Keratinocyte (primary cell): ENCODE results near the gene PHF5A. TPM values are rescaled to one million over a fixed set of nuclear protein-coding genes. Genes with fewer than 3 reads are reported as not detected.

ENCODE experiments used
- DNase-seq: peaks from one replicate; pipeline ENCODE4 v3.0.0-alpha.2; 2011; ENCODE audit warnings: low read depth, missing footprints, low spot score
- FAIRE-seq: peaks from 2 replicates; lab custom pipeline; 2011; peaks lifted over from hg19 to GRCh38; lab: Jason Lieb, UNC
- H2AFZ ChIP-seq: 2 replicates; pipeline ENCODE4 v1.6.0; 2012; ENCODE audit warnings: low read length, control low read depth, inconsistent platforms; ENCODE audit not compliant: control insufficient read depth
- H3K27ac ChIP-seq: 2 replicates; pipeline ENCODE4 v1.5.1; 2011; ENCODE audit warnings: low read length; ENCODE audit not compliant: control insufficient read depth, insufficient read depth
- H3K27me3 ChIP-seq: 3 replicates; pipeline ENCODE4 v1.6.0; 2011; ENCODE audit warnings: low read length; ENCODE audit not compliant: control insufficient read depth, insufficient read depth; ENCODE audit errors: extremely low read depth
- H3K36me3 ChIP-seq, 2 experiments: 2 replicates in 1 of 2; 3 replicates in 1 of 2; pipeline ENCODE4 v1.5.1; 2011; ENCODE audit warnings: low read length in 2 of 2, mild to moderate bottlenecking in 1 of 2; ENCODE audit not compliant: control insufficient read depth in 2 of 2, insufficient read depth in 2 of 2; ENCODE audit errors: extremely low read depth in 1 of 2
- H3K4me1 ChIP-seq: 3 replicates; pipeline ENCODE4 v1.5.1; 2011; ENCODE audit warnings: low read length; ENCODE audit not compliant: control insufficient read depth, insufficient read depth; ENCODE audit errors: extremely low read depth
- H3K4me2 ChIP-seq: 3 replicates; pipeline ENCODE4 v1.6.0; 2011; ENCODE audit warnings: low read depth, low read length; ENCODE audit not compliant: control insufficient read depth, insufficient read depth; ENCODE audit errors: extremely low read depth
- H3K4me3 ChIP-seq, 3 experiments: fragments of 200-600 bp in 1 of 3; sonication (generic) in 1 of 3; 2 replicates in 2 of 3; 3 replicates in 1 of 3; pipeline ENCODE4 v1.5.1; 2011 to 2016; ENCODE audit warnings: low read length in 3 of 3, mild to moderate bottlenecking in 3 of 3, control low read depth in 2 of 3, inconsistent platforms in 1 of 3, low read depth in 1 of 3, mixed read lengths in 1 of 3, mixed run types in 1 of 3, moderate library complexity in 1 of 3; ENCODE audit not compliant: control insufficient read depth in 2 of 3, insufficient read depth in 2 of 3; ENCODE audit errors: extremely low read depth in 1 of 3
- H3K79me2 ChIP-seq: 2 replicates; pipeline ENCODE4 v1.6.0; 2012; ENCODE audit warnings: low read length; ENCODE audit not compliant: control insufficient read depth, insufficient read depth
- H3K9ac ChIP-seq: 3 replicates; pipeline ENCODE4 v1.6.0; 2011; ENCODE audit warnings: low read length; ENCODE audit not compliant: control insufficient read depth, insufficient read depth; ENCODE audit errors: extremely low read depth
- H3K9me1 ChIP-seq: 3 replicates; pipeline ENCODE4 v1.6.0; 2011; ENCODE audit warnings: low read length; ENCODE audit not compliant: control insufficient read depth, insufficient read depth; ENCODE audit errors: extremely low read depth
- H3K9me3 ChIP-seq: 2 replicates; pipeline ENCODE4 v1.5.1; 2012; ENCODE audit warnings: low read depth, low read length; ENCODE audit not compliant: control insufficient read depth
- H4K20me1 ChIP-seq: 3 replicates; pipeline ENCODE4 v1.6.0; 2011; ENCODE audit warnings: low read length; ENCODE audit not compliant: control insufficient read depth, insufficient read depth; ENCODE audit errors: extremely low read depth
- EZH2 ChIP-seq: IDR thresholded peaks from one replicate; pipeline ENCODE4 v1.6.1; 2012; ENCODE audit warnings: inconsistent platforms, mild to moderate bottlenecking, low read length, moderate library complexity
- dilution Hi-C: fragments of 300-500 bp; cut with MboI; formaldehyde crosslinking; loops from one replicate; pipeline ENCODE4 v1.7.0; 2020; ENCODE audit warnings: low sequenced_read_pairs; ENCODE audit not compliant: extremely low pct_ligation_motif_present
- polyA plus RNA-seq, 5 experiments: library from polyadenylated mRNA; depleted of rRNA in 3 of 5; stranded (reverse) in 3 of 5; stranded (forward) in 1 of 5; unstranded in 1 of 5; fragments of >200 nt; gene quantifications; 1 replicate in 1 of 5; 2 replicates in 3 of 5; 3 replicates in 1 of 5; pipeline versions ENCODE4 v1.2.1 to v1.2.3, GENCODE V29; 2011 to 2012; ENCODE audit warnings: missing spikeins in 2 of 5, low read depth in 1 of 5, low replicate concordance in 1 of 5
- TF ChIP-seq, protein P1 (sequence below), 3 experiments: IDR thresholded peaks in 1 of 3; conservative IDR thresholded peaks in 1 of 3; optimal IDR thresholded peaks in 1 of 3; 2 replicates in 2 of 3; 3 replicates in 1 of 3; pipeline versions ENCODE3 to v1.5.1; 2011; ENCODE audit warnings: low read length in 3 of 3, mild to moderate bottlenecking in 3 of 3, moderate library complexity in 2 of 3, control low read depth in 1 of 3, inconsistent platforms in 1 of 3; ENCODE audit not compliant: insufficient read depth in 2 of 3; ENCODE audit errors: extremely low read depth in 1 of 3

The PHF5A gene
- polyA plus RNA-seq, 1 donor (not counting 4 experiments of a cell fraction or from before 2014, with no cell fraction given) = 77.7 TPM

DNA sequence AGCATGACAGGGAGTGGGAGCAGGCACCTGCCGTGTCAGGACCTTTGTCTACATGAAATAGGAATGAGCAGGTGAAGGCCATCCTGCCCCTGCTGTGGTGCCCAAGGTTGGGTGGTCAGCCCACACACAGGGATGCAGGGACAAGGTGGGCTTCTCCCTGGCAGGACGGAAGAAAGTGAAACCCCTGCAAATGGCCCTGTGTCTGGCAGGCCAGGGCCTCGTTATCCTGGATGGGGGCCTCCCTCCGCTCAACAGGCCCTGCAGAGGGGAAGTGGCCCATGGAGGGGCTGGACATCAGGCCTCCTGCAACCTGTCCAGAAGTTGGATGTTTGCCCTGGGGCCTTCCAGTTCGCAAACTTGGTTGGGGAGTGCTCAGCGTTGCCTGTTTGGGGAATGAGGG is 36.8 kb downstream of the PHF5A start:
- no peaks in the 10 kb centered on the region for H3K9me3 ChIP-seq
- peaks cover 25% of the 10 kb centered on the region for H3K79me2 ChIP-seq
- peaks cover 24 to 25% of the 10 kb centered on the region in 2 experiments for H3K36me3 ChIP-seq
- no peaks in the 10 kb centered on the region for H3K4me1 ChIP-seq
- H2AFZ ChIP-seq = no peak overlapping the region
- H3K27ac ChIP-seq = no peak overlapping the region
- dilution Hi-C loops = no loop called here
- no peaks in the 10 kb centered on the region for H3K27me3 ChIP-seq
- no peak overlapping the region for H3K9ac ChIP-seq
- no peak for DNase-seq
- no peak overlapping the region for H3K4me3 ChIP-seq
- H3K4me2 ChIP-seq = no peak overlapping the region
- H4K20me1 ChIP-seq = peaks cover 3% of the 10 kb centered on the region
- H3K9me1 ChIP-seq = no peaks in the 10 kb centered on the region
- no peak for FAIRE-seq
- TF ChIP-seq EZH2 = no peak
- TF ChIP-seq, protein P1, sequence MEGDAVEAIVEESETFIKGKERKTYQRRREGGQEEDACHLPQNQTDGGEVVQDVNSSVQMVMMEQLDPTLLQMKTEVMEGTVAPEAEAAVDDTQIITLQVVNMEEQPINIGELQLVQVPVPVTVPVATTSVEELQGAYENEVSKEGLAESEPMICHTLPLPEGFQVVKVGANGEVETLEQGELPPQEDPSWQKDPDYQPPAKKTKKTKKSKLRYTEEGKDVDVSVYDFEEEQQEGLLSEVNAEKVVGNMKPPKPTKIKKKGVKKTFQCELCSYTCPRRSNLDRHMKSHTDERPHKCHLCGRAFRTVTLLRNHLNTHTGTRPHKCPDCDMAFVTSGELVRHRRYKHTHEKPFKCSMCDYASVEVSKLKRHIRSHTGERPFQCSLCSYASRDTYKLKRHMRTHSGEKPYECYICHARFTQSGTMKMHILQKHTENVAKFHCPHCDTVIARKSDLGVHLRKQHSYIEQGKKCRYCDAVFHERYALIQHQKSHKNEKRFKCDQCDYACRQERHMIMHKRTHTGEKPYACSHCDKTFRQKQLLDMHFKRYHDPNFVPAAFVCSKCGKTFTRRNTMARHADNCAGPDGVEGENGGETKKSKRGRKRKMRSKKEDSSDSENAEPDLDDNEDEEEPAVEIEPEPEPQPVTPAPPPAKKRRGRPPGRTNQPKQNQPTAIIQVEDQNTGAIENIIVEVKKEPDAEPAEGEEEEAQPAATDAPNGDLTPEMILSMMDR (optimal IDR thresholded peaks at IDR 0.05 in 1 of 3, IDR thresholded peaks at IDR 0.05 in 1 of 3, conservative IDR thresholded peaks at IDR 0.05 in 1 of 3; ENCODE audit: extremely low read depth in 1 of 3, insufficient read depth in 2 of 3, low read length in 3 of 3) = no peak

DNA sequence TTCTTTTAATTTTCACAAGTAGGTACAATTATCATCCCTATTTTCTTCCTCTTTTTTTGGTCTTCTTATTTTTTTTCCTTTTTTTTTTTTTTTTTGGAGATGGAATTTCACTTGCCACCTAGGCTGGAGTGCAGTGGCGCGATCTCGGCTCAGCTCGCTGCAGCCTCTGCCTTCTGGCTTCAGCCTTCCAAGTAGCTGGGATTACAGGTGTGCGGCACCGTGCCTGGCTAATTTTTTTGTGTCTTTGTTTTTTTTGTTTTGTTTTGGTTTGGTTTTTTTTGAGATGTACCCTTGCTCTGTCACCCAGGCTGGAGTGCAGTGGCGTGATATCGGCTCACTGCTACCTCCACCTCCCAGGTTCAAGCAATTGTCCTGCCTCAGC is 38.5 kb downstream of the PHF5A start:
- Histone ChIP-seq H3K27ac (no peak overlapping the region), H3K9ac (no peak overlapping the region), H3K79me2 (peaks cover 9% of the 10 kb centered on the region), H3K9me3 (no peaks in the 10 kb centered on the region), H2AFZ (no peak overlapping the region), H3K4me2 (no peak overlapping the region), H4K20me1 (no peaks in the 10 kb centered on the region), H3K9me1 (no peaks in the 10 kb centered on the region), H3K4me1 (no peaks in the 10 kb centered on the region), H3K27me3 (no peaks in the 10 kb centered on the region), H3K36me3 (peaks cover 9% of the 10 kb centered on the region in 2 experiments), H3K4me3 (no peak overlapping the region)
- DNase-seq (no peak), FAIRE-seq (no peak)
- no peak for TF ChIP-seq EZH2
- TF ChIP-seq, protein P1 (optimal IDR thresholded peaks at IDR 0.05 in 1 of 3, IDR thresholded peaks at IDR 0.05 in 1 of 3, conservative IDR thresholded peaks at IDR 0.05 in 1 of 3; ENCODE audit: extremely low read depth in 1 of 3, insufficient read depth in 2 of 3, low read length in 3 of 3) = no peak
- dilution Hi-C loops = no loop called here
